HepG2 (cell line): Measurements from ENCODE around the gene IKBKE.

Source experiments
- ARNTL ChIP-seq: sonication (generic); formaldehyde crosslinking; IDR thresholded peaks from 2 replicates; pipeline ENCODE4 v1.4.0; 2020; ENCODE audit warnings: mild to moderate bottlenecking, missing genetic modification reagents
- CTCF ChIP-seq: sonication (generic); formaldehyde crosslinking; IDR thresholded peaks from 2 replicates; pipeline ENCODE4 v1.5.0; 2020; ENCODE audit warnings: mild to moderate bottlenecking, missing genetic modification reagents, moderate library complexity
- ETV6 ChIP-seq: sonication (generic); formaldehyde crosslinking; conservative IDR thresholded peaks from 2 replicates; pipeline ENCODE4 v1.4.0; 2020; ENCODE audit warnings: missing genetic modification reagents
- FOSL1 ChIP-seq: sonication (generic); formaldehyde crosslinking; IDR thresholded peaks from 2 replicates; pipeline ENCODE4 v1.9.0; 2021; ENCODE audit warnings: missing genetic modification reagents, borderline replicate concordance
- IKZF1 ChIP-seq: fragments of 450-650 bp; IDR thresholded peaks from 2 replicates; pipeline ENCODE4 v1.7.1; 2016
- POLR2A ChIP-seq, 2 experiments: IDR thresholded peaks; 2 replicates each; pipeline ENCODE4 v1.6.1; 2011; ENCODE audit warnings: low read depth in 2 of 2, low read length in 2 of 2, mild to moderate bottlenecking in 1 of 2, moderate library complexity in 1 of 2; ENCODE audit not compliant: insufficient read depth in 1 of 2
- ZBTB44 ChIP-seq: sonication (generic); formaldehyde crosslinking; IDR thresholded peaks from 2 replicates; pipeline ENCODE4 v1.4.0; 2020; ENCODE audit warnings: missing genetic modification reagents
- ZFP91 ChIP-seq: sonication (generic); formaldehyde crosslinking; IDR thresholded peaks from 2 replicates; pipeline ENCODE4 v1.9.0; 2022; ENCODE audit warnings: missing genetic modification reagents, mild to moderate bottlenecking, borderline replicate concordance
- ZNF713 ChIP-seq: sonication (generic); formaldehyde crosslinking; IDR thresholded peaks from 2 replicates; pipeline ENCODE4 v1.4.0; 2020; ENCODE audit warnings: mild to moderate bottlenecking, missing genetic modification reagents

- TF ChIP-seq CTCF (CRISPR knock-in tag) (no peak), ZBTB44 (no peak), ARNTL (CRISPR knock-in tag) (no peak), IKZF1 (no peak), ETV6 (CRISPR knock-in tag) (no peak), ZFP91 (CRISPR knock-in tag) (no peak), ZNF713 (CRISPR knock-in tag) (no peak), FOSL1 (CRISPR knock-in tag) (no peak), POLR2A (IDR thresholded peaks at IDR 0.05; ENCODE audit: insufficient read depth in 1 of 2, low read depth in 2 of 2, low read length in 2 of 2) (no peak)
Measured at GRCh38 chr1:206518743-206519142, 48.5 kb downstream of the IKBKE start.
